ENCODE results near the gene C5orf63.
"Not testable (repeated sequence)": the region's sequence is repeated elsewhere in the genome, so short reads cannot be mapped to it uniquely, and the experiment has no call there.

C5orf63 gene

GRCh38 chr5:127005282-127005681, 68.0 kb downstream of the C5orf63 start:
- not testable (repeated sequence) for DNase-seq

DNA sequence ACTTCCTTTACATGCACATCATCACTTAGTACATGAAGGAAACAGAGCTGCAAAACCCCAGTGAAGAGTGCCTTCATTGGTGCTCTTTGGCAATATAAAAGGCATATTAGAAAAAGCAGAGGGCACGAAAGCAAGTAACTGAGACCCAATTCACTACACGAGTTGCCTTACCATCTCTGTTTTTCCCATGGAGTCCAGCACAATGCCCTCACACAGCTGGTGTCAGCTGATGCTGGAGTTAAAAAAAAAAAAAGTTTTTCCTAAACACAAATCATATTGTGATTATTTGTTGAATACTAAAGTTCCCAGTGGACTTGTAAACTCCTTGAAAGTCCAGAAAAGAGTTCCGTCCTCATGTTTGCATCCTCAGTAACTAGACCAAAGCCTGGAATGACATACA, 68.6 kb downstream of the C5orf63 start:
- no peak for DNase-seq

GRCh38 chr5:127003798-127004495, 69.4 kb downstream of the C5orf63 start:
- no peak for DNase-seq

GRCh38 chr5:127002390-127002789, 70.9 kb downstream of the C5orf63 start:
- DNase-seq: no peak

GRCh38 chr5:127001621-127002296, 71.5 kb downstream of the C5orf63 start:
- no peak for DNase-seq

All from activated CD4-positive, alpha-beta T cell treated with anti-CD3 and anti-CD28 coated beads, Interleukin-2, amount 50 U/mL, for 16 hours (primary cell).